ENCODE data around the gene DCAF7.

DNA sequence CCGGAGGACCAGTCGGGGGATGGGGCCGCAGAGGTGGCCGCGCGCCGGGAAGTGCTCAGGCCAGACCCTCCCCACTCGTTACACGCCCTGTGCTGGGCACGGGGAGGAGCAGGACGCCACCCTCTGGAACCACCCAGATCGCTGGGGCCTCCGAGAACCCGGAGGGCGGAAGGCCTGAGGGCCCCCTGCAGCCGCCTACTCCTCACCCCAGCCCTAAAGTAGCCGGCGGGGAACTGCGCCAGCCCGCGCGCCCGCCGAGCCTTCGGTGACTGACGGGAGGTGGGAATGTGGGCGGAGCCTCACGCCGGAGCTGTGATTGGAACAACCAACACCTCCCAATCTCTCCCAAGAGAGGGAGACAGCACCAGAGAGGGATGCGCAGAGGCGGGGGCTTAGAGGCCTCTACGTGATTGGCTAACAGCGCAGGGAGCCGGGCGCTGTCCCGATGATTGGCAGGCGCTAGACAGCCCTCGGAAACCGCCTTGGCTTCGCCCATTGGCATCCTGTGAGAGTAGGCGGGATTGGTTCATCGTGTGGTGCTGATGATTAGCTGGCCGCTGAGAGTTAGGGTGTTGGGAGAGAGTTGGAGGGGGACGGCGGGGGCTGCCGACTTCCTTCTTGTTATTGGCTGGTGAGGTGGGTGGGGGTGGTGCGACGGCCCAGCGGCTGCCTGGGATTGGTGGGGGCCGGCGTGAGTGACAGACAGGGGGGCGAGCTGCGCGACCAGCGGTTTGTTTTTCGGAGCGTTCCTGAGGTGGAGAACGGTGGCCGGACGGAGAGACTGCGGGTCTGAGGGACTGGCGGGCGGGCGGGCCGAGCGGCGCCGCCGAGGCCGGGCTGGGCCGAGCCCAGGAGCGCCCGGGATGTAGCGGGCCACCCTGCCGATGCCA is 71.7 kb downstream of the DCAF7 start, which contains the start of gene MAP3K3:
- TF ChIP-seq YY1 (IDR thresholded peaks at IDR 0.05; ENCODE audit: insufficient read depth, insufficient read length) (no peak), ZNF274 (IDR thresholded peaks at IDR 0.05; ENCODE audit: low read depth, low read length) (no peak)

All from NT2/D1 (cell line).